Esophagus squamous epithelium (tissue), 4 donors: Measurements from ENCODE around the gene SETBP1.

Experiments used
- CTCF ChIP-seq, 6 experiments: fragments of 450-650 bp in 4 of 6; fragments of 200-600 bp in 2 of 6; sonication (generic) in 2 of 6; IDR thresholded peaks; one replicate each; pipeline ENCODE4 v1.5.1; 2016 to 2019; ENCODE audit warnings: antibody characterized with exemption in 6 of 6, mild to moderate bottlenecking in 4 of 6, moderate library complexity in 4 of 6
- POLR2A ChIP-seq, 4 donors: fragments of 450-650 bp; IDR thresholded peaks; one replicate each; pipeline ENCODE4 v1.6.1; 2017; ENCODE audit warnings: antibody characterized with exemption in 4 of 4, mild to moderate bottlenecking in 4 of 4, moderate library complexity in 3 of 4

DNA sequence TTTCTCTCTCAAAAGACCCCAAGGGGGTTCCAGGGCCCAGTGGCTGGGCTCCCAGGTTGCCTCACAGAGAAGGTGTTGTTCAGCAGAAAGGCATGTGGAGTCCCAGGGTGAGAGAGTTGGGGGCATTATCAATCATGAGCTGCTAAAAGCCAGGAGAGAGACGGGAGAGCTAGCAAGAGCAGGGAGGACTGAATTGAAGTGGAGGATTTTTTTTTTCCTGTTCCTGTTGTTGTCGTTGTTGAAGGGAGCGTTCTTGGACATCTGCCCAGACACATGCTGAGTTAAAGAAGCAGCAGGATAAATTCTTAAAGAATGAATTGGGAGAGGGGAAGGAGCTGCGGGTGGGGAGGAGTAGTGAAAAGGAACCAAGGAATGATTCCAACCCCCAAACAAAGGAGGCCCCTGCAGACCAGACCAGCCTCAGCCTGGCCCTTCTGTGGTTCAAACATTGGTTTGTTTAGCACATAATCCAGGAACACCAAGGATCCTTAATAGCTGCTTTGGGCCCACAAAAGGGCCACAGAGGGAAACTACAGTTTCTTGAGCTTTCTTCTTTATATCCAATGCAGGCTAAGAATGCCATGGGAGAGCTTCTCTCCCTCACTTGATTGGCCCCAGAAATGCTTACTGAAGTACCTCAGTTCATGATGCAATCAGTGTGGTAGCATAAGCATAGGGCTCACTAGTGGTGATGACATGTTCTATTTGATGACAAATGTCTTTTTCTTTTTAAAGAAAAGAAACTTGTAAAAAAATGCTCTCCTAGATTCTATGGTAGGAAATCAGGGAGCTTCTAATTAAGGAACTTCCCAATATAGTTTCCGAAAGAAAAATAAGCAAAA is 146.0 kb downstream of the SETBP1 start:
- TF ChIP-seq CTCF (IDR thresholded peaks at IDR 0.05) = no peak
- TF ChIP-seq POLR2A (IDR thresholded peaks at IDR 0.05) = no peak
